ENCODE data around the gene B3GALT6. TPM values are rescaled to one million over a fixed set of nuclear protein-coding genes. Genes with fewer than 3 reads are reported as not detected.

Gene B3GALT6
- total RNA-seq, 2 experiments from 2014 or later: 9.4 to 12.2 TPM

DNA sequence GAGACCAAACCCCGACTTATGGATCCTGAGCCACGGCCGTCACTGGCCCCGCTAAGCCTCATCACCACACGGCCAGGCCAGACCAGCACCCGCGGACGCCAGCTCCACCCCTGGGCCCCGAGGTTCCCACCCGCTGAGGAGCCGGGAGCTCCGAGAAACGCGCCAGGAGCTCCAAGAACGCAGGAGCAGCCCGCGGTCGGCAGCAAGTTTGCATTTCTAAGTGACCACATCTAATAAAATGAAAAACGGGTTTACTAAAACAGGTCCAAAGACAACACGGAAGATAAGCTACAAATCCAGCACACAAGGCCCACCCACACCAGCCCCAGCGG lies 22.6 kb downstream of the B3GALT6 start:
- no peak for ATAC-seq
- CTCF ChIA-PET: no interaction called here
- POLR2A ChIA-PET: no interaction called here

DNA sequence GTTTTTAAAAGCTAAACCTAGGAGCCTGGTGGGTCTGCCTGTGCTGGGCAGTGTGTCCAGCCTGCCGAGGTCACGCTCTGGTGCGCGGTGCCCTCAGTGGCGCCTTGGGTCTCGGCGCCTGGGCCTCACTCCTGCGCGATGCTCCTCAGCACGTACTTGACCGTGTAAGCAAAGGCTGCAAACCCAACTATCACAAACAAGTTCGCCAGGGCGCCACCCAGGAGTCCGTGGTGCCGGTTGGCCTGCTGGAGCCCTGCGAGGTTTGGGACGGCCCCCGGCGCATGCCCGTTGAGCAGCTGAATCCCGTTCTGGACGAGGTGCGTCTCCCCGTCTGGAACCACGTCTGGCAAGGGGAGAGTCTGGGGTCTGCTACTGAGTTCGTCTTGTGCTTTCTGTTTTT lies 23.0 kb downstream of the B3GALT6 start:
- CTCF ChIA-PET: no interaction called here
- POLR2A ChIA-PET: no interaction called here
- no peak for ATAC-seq

More for the DNA sequence above, 22.6 kb downstream of the B3GALT6 start:
- H3K27ac Mint-ChIP-seq: no peak overlapping the region
- intact Hi-C loops (cut with DNase I, micrococcal nuclease): loop anchor here in 1 of 2 experiments (5.0 kb wide), 1 partner anchor 132 kb away; no protein-coding TSS in a partner anchor
- no peak overlapping the region for H3K4me3 Mint-ChIP-seq
- peaks cover 14% of the 10 kb centered on the region for H3K4me1 Mint-ChIP-seq
- H3K27me3 Mint-ChIP-seq: no peaks in the 10 kb centered on the region
- peaks cover 29% of the 10 kb centered on the region for H3K36me3 Mint-ChIP-seq (ENCODE audit: low read depth)
- DNase-seq: no peak
- H3K9me3 Mint-ChIP-seq (ENCODE audit: low read depth): no peaks in the 10 kb centered on the region

DNA sequence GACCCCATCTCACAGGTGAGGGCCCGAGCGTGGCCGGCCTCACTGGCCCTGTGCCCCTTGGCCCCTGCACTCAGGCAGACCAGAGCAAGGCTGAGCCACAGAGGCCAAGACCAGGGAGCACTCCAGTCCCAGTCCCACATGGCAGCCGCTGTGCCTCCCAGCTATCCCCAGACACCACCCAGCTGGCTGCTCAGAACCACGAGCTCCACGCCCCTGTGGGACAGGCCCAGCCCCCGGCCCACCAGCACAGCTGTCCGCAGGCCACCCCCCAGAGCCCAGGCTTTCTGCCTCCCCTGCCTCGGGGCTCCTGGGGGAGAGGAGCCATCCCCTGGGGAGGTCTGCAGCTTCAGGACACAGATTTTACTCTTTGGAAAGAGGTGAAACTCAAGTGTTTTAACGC lies 23.6 kb downstream of the B3GALT6 start:
- intact Hi-C loops (cut with DNase I, micrococcal nuclease): no loop called here
- CTCF ChIA-PET: no interaction called here
- Mint-ChIP-seq H3K36me3 (ENCODE audit: low read depth) (peaks cover 36% of the 10 kb centered on the region), H3K9me3 (ENCODE audit: low read depth) (no peaks in the 10 kb centered on the region), H3K27me3 (no peaks in the 10 kb centered on the region), H3K4me1 (peaks cover 6% of the 10 kb centered on the region), H3K27ac (no peak overlapping the region), H3K4me3 (no peak overlapping the region)
- ATAC-seq: no peak
- POLR2A ChIA-PET: no interaction called here
- DNase-seq: no peak

More for the DNA sequence above, 23.0 kb downstream of the B3GALT6 start:
- H3K4me3 Mint-ChIP-seq: no peak overlapping the region
- no peak overlapping the region for H3K27ac Mint-ChIP-seq
- H3K27me3 Mint-ChIP-seq: no peaks in the 10 kb centered on the region
- DNase-seq: no peak
- H3K36me3 Mint-ChIP-seq (ENCODE audit: low read depth): peaks cover 33% of the 10 kb centered on the region
- no peaks in the 10 kb centered on the region for H3K9me3 Mint-ChIP-seq (ENCODE audit: low read depth)
- intact Hi-C loops (cut with DNase I, micrococcal nuclease): no loop called here
- peaks cover 10% of the 10 kb centered on the region for H3K4me1 Mint-ChIP-seq

GRCh38 chr1:1256956-1257871 lies 25.2 kb downstream of the B3GALT6 start:
- Mint-ChIP-seq H3K4me3 (no peak overlapping the region), H3K27ac (no peak overlapping the region), H3K27me3 (no peaks in the 10 kb centered on the region), H3K36me3 (ENCODE audit: low read depth) (peaks cover 45% of the 10 kb centered on the region), H3K9me3 (ENCODE audit: low read depth) (no peaks in the 10 kb centered on the region), H3K4me1 (no peaks in the 10 kb centered on the region)
- intact Hi-C loops (cut with DNase I, micrococcal nuclease): no loop called here
- ATAC-seq: no peak
- no peak for DNase-seq
- ChIA-PET POLR2A (no interaction called here), CTCF (no interaction called here)

GRCh38 chr1:1259119-1259488 lies 27.1 kb downstream of the B3GALT6 start:
- H3K27ac Mint-ChIP-seq: no peak overlapping the region
- H3K27me3 Mint-ChIP-seq: no peaks in the 10 kb centered on the region
- ATAC-seq: no peak
- H3K9me3 Mint-ChIP-seq (ENCODE audit: low read depth): no peaks in the 10 kb centered on the region
- no peaks in the 10 kb centered on the region for H3K4me1 Mint-ChIP-seq
- intact Hi-C loops (cut with DNase I, micrococcal nuclease): no loop called here
- peaks cover 46% of the 10 kb centered on the region for H3K36me3 Mint-ChIP-seq (ENCODE audit: low read depth)
- CTCF ChIA-PET: no interaction called here
- no peak overlapping the region for H3K4me3 Mint-ChIP-seq
- POLR2A ChIA-PET: no interaction called here
- DNase-seq: no peak

DNA sequence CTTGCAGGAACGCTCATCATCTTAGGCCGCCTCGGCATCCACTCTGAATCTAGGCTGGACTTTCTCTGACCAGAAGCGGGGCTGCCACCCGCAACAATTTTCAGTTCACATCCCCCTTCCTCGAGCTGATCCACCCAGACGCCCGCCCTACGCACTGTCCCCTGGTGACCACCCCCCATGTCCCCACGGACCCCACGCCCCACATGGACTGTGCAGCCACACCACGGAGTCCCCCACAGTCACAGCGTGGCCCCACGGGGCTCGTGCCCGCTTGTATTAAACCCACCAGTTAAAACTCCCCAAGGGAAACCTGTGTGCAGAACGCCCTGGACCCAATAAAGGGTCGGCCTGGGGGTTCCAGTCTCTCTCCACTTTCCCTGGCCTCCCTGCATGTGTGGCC lies 27.5 kb downstream of the B3GALT6 start:
- ChIA-PET CTCF (no interaction called here), POLR2A (no interaction called here)
- Mint-ChIP-seq H3K4me3 (no peak overlapping the region), H3K27me3 (no peaks in the 10 kb centered on the region), H3K9me3 (ENCODE audit: low read depth) (no peaks in the 10 kb centered on the region), H3K4me1 (no peaks in the 10 kb centered on the region), H3K27ac (peak overlapping the region; percentile 29), H3K36me3 (ENCODE audit: low read depth) (peaks cover 50% of the 10 kb centered on the region)
- intact Hi-C loops (cut with DNase I, micrococcal nuclease): no loop called here
- no peak for DNase-seq
- no peak for ATAC-seq

DNA sequence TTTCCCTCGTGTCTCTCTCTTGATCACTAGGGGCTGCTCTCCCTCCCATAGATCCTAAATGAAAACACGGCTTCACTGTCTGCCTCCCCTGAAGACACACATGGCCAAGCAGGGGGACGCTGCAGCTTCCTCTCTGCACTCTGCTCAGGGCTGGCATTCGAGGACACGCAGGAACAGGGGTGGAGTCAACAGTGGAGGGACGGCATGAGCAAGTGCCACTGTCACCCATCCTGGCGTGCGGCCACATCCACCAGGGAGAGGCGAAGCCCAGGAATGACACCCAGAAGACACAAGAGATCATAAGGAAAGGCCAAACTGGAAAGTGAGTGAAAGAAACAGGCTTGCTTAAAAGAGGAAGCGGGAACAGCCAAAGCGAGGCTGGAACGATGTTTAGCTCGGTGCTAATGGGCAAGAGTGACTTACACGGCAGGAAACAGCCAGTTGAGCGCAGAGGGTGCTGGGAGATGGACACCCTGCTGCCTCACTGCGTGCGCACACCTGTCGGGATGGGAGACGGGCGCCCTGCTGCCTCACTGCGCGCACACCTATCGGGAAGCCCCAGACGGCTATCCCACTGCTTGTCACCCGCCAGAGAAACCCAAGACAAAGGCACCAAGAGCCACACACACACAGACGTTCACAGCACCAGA lies 28.0 kb downstream of the B3GALT6 start:
- CTCF ChIA-PET: interaction anchor here (1.5 kb wide), 1 partner anchor 9 kb away, joined by 6 read pairs; no protein-coding TSS in a partner anchor

GRCh38 chr1:1260843-1261560 lies 29.0 kb downstream of the B3GALT6 start:
- no peaks in the 10 kb centered on the region for H3K27me3 Mint-ChIP-seq
- H3K4me3 Mint-ChIP-seq: no peak overlapping the region
- no peak for DNase-seq
- CTCF ChIA-PET: interaction anchor here (1.5 kb wide), 1 partner anchor 10 kb away, joined by 6 read pairs; no protein-coding TSS in a partner anchor
- no peaks in the 10 kb centered on the region for H3K9me3 Mint-ChIP-seq (ENCODE audit: low read depth)
- H3K27ac Mint-ChIP-seq: no peak overlapping the region
- POLR2A ChIA-PET: no interaction called here
- H3K36me3 Mint-ChIP-seq (ENCODE audit: low read depth): peaks cover 52% of the 10 kb centered on the region
- H3K4me1 Mint-ChIP-seq: no peaks in the 10 kb centered on the region
- no peak for ATAC-seq
- intact Hi-C loops (cut with DNase I, micrococcal nuclease): no loop called here

More for the DNA sequence above, 28.0 kb downstream of the B3GALT6 start:
- no peaks in the 10 kb centered on the region for H3K27me3 Mint-ChIP-seq
- intact Hi-C loops (cut with DNase I, micrococcal nuclease): no loop called here
- peak overlapping the region; percentile 29 for H3K27ac Mint-ChIP-seq
- H3K9me3 Mint-ChIP-seq (ENCODE audit: low read depth): no peaks in the 10 kb centered on the region
- H3K4me1 Mint-ChIP-seq: no peaks in the 10 kb centered on the region
- no peak for DNase-seq
- peaks cover 49% of the 10 kb centered on the region for H3K36me3 Mint-ChIP-seq (ENCODE audit: low read depth)
- ATAC-seq: no peak
- POLR2A ChIA-PET: no interaction called here
- no peak overlapping the region for H3K4me3 Mint-ChIP-seq

DNA sequence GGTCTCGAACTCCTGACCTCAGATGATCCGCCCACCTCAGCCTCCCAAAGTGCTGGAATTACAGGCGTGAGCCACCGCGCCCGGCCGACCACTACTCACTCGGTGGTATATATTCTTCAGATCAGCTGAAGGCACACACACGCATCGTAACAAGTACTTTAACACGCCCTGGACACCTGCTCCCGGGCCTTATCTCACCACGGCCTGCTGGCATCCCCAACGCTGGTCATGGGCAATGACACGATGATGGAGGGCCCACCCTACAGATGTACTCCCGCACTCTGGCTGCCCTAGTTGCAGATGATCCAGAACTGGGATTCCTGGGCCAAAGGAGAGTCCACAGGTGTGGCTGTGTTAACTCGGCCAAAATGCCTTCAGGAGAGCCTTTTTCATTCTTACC lies 30.0 kb downstream of the B3GALT6 start:
- Mint-ChIP-seq H3K36me3 (ENCODE audit: low read depth) (peaks cover 50% of the 10 kb centered on the region), H3K27me3 (no peaks in the 10 kb centered on the region), H3K9me3 (ENCODE audit: low read depth) (no peaks in the 10 kb centered on the region), H3K27ac (no peak overlapping the region), H3K4me1 (no peaks in the 10 kb centered on the region), H3K4me3 (no peak overlapping the region)
- ATAC-seq: no peak
- CTCF ChIA-PET: no interaction called here
- intact Hi-C loops (cut with DNase I, micrococcal nuclease): no loop called here
- POLR2A ChIA-PET: no interaction called here
- DNase-seq: no peak

GRCh38 chr1:1262758-1263157 lies 30.7 kb downstream of the B3GALT6 start:
- POLR2A ChIA-PET: no interaction called here
- H3K9me3 Mint-ChIP-seq (ENCODE audit: low read depth): no peaks in the 10 kb centered on the region

DNA sequence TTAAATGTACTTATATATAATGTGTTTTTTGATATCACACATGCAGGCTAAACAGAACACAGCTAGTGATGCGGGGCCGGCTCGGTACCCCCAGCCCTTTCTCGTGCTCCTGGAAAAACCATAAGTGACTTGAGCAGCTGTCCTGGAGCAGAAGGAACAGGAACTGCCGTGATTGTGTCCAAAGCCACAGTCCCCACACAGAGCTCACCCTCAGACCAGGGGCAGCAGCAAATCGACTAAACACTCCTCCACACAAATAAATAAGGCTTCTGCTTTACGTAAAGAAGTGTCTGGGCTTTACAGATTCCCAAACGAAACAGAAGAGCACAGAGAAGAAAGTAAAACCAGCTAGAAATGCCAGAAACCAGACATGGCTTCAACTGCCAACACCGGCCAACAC lies 32.0 kb downstream of the B3GALT6 start:
- no peaks in the 10 kb centered on the region for H3K4me1 Mint-ChIP-seq
- DNase-seq (no peak), ATAC-seq (no peak)
- CTCF ChIA-PET: interaction anchor here (1.3 to 1.9 kb wide), 2 partner anchors 14 to 141 kb away, joined by 3 to 7 read pairs; no protein-coding TSS in a partner anchor
- POLR2A ChIA-PET: no interaction called here
- H3K27me3 Mint-ChIP-seq: no peaks in the 10 kb centered on the region
- no peak overlapping the region for H3K27ac Mint-ChIP-seq
- H3K9me3 Mint-ChIP-seq (ENCODE audit: low read depth): no peaks in the 10 kb centered on the region
- H3K4me3 Mint-ChIP-seq: no peak overlapping the region
- intact Hi-C loops (cut with DNase I, micrococcal nuclease): no loop called here
- peaks cover 47% of the 10 kb centered on the region for H3K36me3 Mint-ChIP-seq (ENCODE audit: low read depth)

More at GRCh38 chr1:1262758-1263157, 30.7 kb downstream of the B3GALT6 start:
- Mint-ChIP-seq H3K4me1 (no peaks in the 10 kb centered on the region), H3K36me3 (ENCODE audit: low read depth) (peaks cover 48% of the 10 kb centered on the region), H3K27ac (no peak overlapping the region), H3K27me3 (no peaks in the 10 kb centered on the region), H3K4me3 (no peak overlapping the region)
- ATAC-seq: no peak
- intact Hi-C loops (cut with DNase I, micrococcal nuclease): no loop called here
- CTCF ChIA-PET: no interaction called here
- DNase-seq: no peak
